ENCODE measurements around the gene SIMC1.

The SIMC1 gene

GRCh38 chr5:176364765-176365350, 126.6 kb downstream of the SIMC1 start:
- no peak for DNase-seq (ENCODE audit: low spot score)

GRCh38 chr5:176365351-176366231, 127.4 kb downstream of the SIMC1 start, which contains the start of gene ARL10:
Gene ARL10, plus strand, starts transcription at chr5:176365487. Its CDS starts 77 bp downstream, at chr5:176365564.
- DNase-seq (ENCODE audit: low spot score), result no peak

DNA sequence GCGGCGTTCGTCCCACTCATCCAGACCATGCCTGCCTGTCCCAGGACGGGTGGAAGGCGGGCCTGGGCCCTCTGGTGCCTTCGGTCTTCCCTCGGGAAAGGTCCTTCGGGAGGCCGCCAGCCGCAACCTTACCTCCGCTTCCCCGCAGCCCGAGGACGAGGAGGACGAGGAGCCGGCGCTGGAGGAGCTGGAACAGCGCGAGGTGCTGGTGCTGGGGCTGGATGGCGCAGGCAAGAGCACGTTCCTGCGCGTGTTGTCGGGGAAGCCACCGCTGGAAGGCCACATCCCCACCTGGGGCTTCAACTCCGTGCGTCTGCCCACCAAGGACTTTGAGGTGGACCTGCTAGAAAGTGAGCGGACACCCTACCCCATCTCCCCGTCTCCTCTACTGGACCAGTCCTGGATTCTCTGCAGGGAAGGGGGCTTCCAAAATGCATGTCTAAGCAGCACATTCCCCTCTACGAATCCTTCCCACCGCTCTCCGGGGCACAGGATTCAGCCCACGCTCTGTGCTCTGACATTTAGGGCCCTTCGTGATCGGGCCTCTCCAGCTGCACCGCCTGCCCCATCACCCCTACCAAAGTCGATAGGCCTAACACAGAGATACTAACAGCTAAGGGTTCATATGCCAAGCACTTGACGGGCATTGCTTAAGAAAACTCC, 128.1 kb downstream of the SIMC1 start:
- no peak for DNase-seq (ENCODE audit: low spot score)

DNA sequence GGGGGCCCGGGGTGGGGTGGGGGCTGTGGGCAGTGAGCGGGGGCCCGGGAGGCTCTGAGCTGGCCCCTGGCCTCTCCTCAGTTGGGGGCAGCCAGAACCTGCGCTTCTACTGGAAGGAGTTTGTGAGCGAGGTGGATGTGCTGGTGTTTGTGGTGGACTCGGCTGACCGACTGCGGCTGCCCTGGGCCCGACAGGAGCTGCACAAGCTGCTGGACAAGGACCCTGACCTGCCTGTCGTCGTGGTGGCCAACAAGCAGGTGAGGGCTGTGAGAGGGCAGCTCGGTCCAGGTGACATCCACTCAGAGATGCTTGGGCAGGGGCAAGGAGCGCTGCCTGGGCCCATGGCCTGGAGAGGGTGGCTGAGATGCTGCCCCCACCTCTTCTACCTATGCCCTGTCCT, 130.5 kb downstream of the SIMC1 start:
- DNase-seq (ENCODE audit: low spot score), result no peak

- no peak for DNase-seq (ENCODE audit: low spot score)
Observed at GRCh38 chr5:176369934-176370711, 131.9 kb downstream of the SIMC1 start.

DNA sequence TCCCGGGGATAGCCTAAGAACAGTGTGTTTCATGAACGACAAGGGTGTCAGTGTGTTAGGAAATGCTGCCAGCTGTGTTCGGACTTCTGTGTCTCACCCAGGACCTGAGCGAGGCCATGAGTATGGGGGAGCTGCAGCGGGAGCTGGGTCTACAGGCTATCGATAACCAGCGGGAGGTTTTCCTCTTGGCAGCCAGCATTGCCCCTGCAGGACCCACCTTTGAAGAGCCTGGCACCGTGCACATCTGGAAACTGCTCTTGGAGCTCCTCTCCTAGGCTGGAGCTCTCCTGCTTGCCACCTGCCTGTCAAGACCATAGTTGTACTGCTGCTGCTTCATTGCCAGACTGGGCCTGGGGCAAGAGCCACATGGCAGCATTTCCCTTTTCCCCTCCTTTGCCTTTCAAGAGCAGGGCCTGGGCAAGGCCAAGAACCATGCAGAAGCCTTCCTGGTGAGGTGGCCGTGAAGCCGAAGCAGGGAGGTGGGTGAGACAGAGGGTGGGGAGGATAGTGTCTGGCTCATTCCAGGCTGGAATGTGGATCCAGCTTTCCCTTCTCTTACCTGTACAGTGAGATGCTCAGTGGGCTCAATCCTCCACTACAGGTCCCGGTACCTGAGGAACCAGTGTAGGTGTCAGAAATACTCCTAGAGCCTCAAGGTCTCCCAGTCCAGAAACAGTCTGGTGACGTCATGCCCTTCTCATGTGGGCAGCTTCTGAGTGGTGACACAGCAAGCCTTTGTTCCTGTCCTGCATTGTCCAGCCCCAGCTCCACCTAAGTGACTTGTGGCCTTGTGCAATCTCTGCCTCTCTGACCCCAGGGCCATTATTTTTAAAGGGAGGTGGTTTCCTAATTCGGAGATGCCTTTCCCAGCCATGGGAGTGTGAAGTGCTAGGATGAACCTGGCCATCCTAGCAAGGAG, 133.7 kb downstream of the SIMC1 start:
- DNase-seq (ENCODE audit: low spot score), result no peak

GRCh38 chr5:176373100-176373818, 135.0 kb downstream of the SIMC1 start:
- no peak for DNase-seq (ENCODE audit: low spot score)

DNA sequence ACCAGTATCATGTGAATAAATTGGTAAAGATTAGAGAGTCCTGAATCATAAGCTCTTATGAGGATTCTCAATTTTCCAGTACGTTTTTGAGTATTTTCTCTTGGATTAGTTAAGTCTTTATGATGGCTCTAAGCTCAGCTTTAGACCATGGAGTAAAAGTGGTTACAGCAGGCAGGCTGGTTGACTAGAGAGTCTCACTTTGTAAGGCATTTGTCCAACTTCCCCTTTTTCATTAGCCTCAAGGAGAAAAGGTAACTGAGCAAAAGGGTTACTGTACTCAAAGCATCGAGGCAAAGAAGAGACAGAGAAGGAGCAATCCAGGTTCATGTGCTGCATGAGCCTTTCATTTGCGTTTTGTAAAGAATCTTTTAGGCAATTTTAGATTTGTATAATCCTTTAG, 141.7 kb downstream of the SIMC1 start:
- DNase-seq (ENCODE audit: low spot score), result no peak

GRCh38 chr5:176381423-176381822, 143.2 kb downstream of the SIMC1 start:
- no peak for DNase-seq (ENCODE audit: low spot score)

GRCh38 chr5:176381979-176382378, 143.8 kb downstream of the SIMC1 start:
- no peak for DNase-seq (ENCODE audit: low spot score)

GRCh38 chr5:176382721-176383120, 144.5 kb downstream of the SIMC1 start:
- no peak for DNase-seq (ENCODE audit: low spot score)

DNA sequence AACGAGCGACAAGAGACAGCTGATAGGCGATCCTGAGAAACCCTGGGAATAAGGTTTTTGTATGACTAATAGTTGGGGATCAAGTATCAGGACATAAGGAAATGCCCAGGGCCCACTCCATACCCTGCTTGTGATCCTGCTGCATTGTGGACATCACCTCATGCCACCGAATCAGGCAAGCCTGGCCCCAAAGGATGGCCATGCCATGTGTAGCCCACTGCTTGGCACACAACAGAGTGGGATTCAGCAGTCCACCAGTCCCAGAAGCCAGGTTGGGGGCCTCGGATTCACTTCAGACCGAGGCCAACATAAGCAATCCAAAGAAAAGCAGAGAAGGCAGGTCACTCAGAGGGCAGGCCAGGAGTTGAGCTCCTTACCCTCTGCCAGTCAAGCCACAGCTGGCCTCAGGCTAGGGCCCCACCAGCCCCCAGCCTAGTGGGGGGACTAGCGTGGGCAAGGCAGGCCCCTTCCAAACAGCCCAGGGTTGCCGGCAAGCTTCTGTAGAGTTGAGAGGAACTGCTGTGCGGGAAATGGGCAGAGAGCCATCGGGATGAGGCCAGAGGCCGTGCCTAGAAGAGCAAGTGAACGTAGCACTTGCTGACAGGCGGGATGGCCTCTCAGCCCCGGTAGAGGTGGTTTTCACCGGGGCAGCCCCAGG, 145.2 kb downstream of the SIMC1 start:
- no peak for DNase-seq (ENCODE audit: low spot score)

GRCh38 chr5:176383961-176384360, 145.7 kb downstream of the SIMC1 start:
- DNase-seq (ENCODE audit: low spot score), result no peak

DNA sequence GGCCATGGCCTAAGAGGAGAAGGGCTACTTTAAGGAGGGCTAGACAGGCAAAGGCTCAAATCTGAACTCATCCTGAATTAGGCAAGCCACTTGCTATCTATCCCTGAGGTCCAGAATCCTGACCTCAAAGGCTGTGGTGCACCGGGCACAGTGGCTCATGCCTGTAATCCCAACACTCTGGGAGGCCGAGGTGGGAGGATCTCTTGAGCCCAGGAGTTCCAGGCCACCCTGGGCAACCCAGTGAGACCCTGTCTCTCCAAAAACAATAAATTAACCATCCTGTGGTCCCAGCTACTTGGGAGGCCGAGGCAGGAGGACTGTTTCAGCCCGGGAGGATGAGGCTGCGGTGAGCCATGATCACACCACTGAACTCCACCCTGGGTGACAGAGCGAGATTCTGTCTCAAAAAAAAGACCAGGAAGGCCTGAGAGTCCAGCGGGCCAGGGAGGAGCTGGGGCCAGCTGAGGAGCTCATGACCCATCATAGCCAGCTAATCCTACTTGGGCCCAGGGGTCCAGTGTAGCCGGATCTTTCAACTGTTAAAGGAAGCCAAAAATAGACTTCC, 146.2 kb downstream of the SIMC1 start:
- no peak for DNase-seq (ENCODE audit: low spot score)

DNA sequence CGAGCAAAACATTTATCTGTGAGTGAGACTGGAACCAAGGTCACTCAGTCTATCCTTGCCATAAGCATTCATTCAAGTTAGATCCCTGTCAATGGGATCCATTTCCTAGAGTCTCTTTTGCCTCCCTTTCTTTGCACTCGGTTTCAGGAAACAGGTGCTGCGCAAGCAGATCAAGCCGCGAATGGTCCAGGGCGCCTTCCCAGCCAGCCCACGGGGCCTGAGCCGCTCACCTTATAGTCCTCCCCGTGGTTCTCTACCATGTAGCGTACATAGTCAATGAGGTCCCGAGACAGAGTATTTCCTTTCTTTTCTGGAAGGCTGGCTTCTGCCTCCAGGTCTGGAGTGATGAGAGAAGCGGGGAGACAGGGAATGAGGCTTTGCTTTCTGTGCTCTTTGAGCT, 146.8 kb downstream of the SIMC1 start:
- DNase-seq (ENCODE audit: low spot score), result no peak

DNA sequence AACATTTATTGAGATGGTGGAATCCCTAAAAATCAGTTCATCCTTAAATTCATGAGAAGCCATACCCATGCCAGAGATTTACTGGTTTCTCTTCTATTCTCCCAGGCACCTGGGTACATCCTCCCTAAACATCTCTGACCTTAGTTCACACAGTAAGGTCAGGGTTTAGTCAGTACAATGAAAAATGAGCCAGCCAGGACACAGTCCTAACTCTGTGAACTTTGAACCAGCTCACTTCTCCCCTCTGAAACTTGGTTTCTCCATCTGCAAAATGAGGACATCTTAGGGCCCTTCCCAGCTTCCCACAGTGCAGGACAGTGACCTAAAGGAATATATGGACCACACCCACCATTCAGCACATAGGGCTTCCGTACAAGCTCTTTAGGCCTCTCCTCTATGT, 148.3 kb downstream of the SIMC1 start:
- no peak for DNase-seq (ENCODE audit: low spot score)

DNA sequence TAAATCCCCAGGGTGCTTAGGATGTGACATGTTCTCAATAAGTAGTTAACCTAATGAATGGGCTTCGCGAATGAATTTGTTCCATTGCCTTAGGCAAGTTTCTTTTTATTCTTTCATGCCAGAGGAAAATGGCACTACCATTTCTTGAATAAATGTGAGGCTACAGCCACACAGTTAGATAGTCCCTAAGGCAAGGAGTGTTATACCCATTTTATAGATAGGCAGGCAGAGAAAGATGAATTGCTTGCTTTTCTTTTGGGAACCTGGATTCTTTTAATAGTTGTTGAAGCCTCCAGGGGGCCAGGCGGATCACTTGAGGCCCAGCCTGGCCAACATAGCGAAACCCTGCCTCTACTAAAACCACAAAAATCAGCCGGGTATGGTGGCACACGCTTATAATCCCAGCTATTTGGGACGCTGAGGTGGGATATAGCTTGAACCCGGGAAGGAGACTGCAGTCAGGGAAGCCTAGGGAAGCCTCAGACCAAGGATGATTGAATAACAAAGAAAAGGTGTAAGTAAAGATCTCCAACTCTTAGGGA, 149.2 kb downstream of the SIMC1 start:
- DNase-seq (ENCODE audit: low spot score), result no peak

- DNase-seq (ENCODE audit: low spot score), result no peak
Observed at GRCh38 chr5:176388003-176388443, 149.8 kb downstream of the SIMC1 start.

DNA sequence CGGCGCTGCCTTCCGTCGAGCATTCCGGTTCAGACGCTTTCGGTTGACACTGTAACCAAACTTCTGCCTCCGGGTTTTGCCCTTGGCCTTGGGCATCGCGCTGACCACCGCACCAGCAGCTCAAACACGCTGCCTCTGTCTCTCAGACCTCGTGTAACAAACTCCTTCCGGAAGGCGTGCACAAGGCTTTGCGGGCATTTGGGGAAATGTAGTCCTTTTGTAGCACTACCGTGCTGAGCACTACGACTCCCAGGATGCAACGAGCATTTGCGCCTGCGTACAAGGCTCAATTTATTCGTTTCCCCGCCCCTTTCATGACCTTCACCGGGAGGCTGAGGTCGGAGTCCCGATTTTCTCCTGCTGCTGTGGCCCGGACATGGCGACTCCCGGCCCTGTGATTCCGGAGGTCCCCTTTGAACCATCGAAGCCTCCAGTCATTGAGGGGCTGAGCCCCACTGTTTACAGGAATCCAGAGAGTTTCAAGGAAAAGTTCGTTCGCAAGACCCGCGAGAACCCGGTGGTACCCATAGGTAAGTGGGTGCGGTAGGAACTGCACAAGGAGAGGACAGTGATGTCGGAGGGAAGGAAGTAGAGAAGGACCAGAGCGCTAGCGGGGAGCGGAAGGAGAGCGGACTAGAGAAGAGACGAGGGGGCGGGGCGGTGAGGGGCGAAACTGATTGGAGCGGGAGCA, 150.4 kb downstream of the SIMC1 start, which contains the start of the genes HIGD2A and NOP16:
TSS of gene HIGD2A (plus strand) at position 308 of the 691 bp plus-strand sequence. CDS start at position 377, 69 bp downstream.
TSS of gene NOP16 (minus strand) at position 155 of the 691 bp plus-strand sequence. CDS start at position 96, 59 bp downstream.
- DNase-seq (ENCODE audit: low spot score), result peak; percentile 99
